ENCODE data around the gene PLOD1.
"Not testable (repeated sequence)": the region's sequence is repeated elsewhere in the genome, so short reads cannot be mapped to it uniquely, and the experiment has no call there.

The PLOD1 gene

GRCh38 chr1:11939794-11940193 lies 5.3 kb downstream of the PLOD1 start:
- not testable (repeated sequence) for DNase-seq

GRCh38 chr1:11940260-11940921 lies 5.9 kb downstream of the PLOD1 start:
- no peak for DNase-seq

DNA sequence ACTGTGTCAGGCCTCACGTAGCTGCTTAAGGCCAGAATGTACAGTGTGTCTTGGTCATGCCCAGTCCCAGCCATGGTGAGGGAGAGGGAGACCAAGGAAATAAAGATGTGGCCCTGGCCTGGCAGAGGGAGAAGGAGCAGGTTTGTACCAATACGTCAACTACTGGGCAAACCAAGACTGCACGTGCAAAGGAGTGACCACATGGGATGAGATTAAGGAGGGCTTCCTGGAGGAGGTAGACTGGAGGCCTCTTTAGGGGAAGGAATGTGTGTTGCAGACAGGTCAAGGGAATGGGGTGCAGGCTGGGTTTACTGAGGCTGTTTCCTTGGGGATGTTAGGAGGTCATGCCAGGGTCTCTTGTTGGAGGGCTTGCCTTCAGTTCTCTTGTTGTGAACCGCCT lies 7.8 kb downstream of the PLOD1 start:
- no peak for DNase-seq

DNA sequence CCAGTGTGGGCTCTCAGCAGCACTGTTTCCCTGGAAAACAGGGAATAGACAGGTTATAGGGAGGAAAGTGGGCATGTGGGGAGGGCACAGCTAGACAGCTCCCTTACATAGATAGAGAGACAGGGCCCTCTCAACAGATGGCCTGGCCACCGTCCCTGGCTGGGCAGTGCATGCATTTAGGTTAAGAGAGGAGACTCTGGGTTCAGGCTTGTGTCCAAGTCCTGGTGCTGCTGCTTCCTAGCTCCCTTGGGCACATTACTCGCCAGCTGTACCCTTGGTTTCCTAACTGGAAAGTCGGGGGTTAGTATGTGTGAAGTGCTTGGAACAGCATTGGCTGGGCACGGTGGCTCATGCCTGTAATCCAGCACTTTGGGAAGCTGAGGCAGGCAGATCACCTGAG lies 9.1 kb downstream of the PLOD1 start:
- DNase-seq = no peak

DNA sequence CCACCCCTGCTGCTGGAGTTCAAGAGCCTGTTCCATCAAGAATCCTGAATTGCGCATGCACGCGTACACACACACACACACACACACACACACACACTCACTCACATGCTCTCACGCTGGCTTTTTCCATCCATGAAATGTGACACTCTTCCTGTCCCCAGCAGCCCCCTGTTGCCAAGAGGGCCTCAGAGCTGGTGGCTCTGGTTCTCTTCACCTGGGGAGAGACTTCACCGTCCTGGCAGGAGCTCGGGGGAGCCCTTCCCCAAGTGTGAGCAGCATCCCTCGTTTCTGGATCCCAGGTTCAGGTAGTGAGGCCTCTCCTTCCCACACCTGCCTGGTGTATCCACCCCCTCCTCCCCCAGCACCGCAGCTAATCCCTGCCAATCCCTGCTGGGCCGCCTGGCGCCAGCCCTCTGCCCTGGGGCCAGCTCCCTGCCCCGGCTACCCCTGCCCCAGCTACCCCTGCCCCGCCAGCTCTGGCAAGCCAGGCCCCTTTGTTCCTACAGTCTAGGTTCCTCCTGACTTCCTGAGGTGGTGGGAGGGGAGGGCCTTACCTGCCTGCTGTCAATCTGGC lies 9.9 kb downstream of the PLOD1 start:
- DNase-seq = no peak

DNA sequence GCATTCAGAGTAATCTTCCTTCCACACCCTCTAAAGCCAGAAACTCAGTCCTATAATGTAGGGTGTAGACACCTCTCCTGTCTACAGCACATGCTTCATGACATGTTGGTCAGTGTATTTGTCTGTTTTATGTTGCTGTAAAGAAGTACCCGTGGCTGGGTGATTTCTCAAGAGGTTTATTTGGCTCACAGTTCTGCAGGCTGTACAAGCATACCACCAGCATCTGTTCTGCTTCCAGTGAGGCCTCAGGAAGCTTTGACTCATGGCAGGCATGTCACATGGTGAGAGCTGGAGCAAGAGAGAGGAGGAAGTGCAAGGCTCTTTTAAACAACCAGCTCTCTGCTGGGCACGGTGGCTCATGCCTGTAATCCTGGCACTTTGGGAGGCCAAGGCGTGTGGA lies 12.1 kb downstream of the PLOD1 start:
- no peak for DNase-seq

GRCh38 chr1:11948822-11949458 lies 14.4 kb downstream of the PLOD1 start:
- no peak for DNase-seq

- no peak for DNase-seq
These were observed 17.4 kb downstream of the PLOD1 start for GRCh38 chr1:11951901-11952300.

GRCh38 chr1:11952455-11953109 lies 18.1 kb downstream of the PLOD1 start:
- DNase-seq = no peak

GRCh38 chr1:11955221-11955620 lies 20.7 kb downstream of the PLOD1 start:
- DNase-seq = no peak

- DNase-seq = no peak
These were observed 22.9 kb downstream of the PLOD1 start for GRCh38 chr1:11957398-11957797.

GRCh38 chr1:11957897-11958296 lies 23.4 kb downstream of the PLOD1 start:
- no peak for DNase-seq

- no peak for DNase-seq
These were observed 25.8 kb downstream of the PLOD1 start for GRCh38 chr1:11960276-11960675.

GRCh38 chr1:11960715-11961114 lies 26.2 kb downstream of the PLOD1 start:
- no peak for DNase-seq

GRCh38 chr1:11961230-11961629 lies 26.7 kb downstream of the PLOD1 start:
- no peak for DNase-seq

DNA sequence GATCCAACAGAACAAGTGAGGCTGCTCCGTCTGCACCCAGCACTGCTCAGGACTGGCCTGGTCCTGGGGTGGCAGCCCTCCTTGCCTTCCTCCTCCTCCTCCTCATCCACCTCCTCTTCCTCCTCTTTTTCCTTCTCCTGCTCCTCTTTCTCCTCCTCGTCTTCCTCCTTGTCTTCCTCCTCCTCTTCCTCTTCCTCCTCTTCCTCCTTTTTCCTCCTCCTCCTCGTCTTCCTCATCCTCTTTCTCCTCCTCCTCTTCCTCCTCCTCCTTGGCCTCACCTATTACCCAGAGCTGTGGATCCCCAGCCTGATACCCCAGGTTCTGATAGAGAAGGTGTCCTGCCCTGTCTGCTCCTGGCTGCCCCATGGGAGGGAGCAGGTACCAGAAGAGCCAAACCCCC lies 29.1 kb downstream of the PLOD1 start:
- DNase-seq = no peak

GRCh38 chr1:11964656-11965055 lies 30.1 kb downstream of the PLOD1 start:
- no peak for DNase-seq

GRCh38 chr1:11967028-11967547 lies 32.6 kb downstream of the PLOD1 start:
- no peak for DNase-seq

DNA sequence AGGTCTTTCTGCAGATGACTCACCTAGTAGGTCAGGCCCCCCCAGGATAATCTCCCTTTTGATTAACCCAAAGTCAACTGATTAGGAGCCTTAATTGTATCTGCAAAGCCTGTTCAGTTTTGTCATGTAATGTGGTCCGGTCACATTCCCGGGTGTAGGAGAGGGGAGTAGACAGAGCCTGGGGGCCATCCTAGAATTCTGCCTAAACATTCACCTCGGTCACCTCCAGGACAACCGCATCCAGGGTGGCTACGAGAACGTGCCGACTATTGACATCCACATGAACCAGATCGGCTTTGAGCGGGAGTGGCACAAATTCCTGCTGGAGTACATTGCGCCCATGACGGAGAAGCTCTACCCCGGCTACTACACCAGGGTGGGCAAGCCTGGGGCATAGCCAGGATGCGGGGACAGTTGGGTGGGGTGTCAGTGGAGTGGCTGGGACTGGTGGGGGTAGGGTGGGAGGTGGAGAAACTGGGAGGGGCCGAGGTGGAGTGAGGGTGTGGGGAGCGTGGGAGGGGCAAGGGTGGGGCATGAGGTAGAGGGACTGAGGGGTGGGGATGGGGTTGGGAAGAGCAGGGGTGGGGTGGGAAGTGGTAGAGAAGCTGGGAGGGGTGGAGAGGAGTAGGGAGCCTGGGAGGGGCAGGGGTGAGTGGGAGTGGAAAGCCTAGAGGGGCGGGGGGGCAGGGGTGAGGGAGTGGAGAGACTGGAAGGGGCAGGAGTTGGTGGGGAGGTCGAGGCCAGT lies 36.1 kb downstream of the PLOD1 start:
- no peak for DNase-seq

- DNase-seq = no peak
These were observed 43.1 kb downstream of the PLOD1 start for GRCh38 chr1:11977625-11978024.

GRCh38 chr1:11978301-11978700 lies 43.8 kb downstream of the PLOD1 start:
- DNase-seq = no peak

DNA sequence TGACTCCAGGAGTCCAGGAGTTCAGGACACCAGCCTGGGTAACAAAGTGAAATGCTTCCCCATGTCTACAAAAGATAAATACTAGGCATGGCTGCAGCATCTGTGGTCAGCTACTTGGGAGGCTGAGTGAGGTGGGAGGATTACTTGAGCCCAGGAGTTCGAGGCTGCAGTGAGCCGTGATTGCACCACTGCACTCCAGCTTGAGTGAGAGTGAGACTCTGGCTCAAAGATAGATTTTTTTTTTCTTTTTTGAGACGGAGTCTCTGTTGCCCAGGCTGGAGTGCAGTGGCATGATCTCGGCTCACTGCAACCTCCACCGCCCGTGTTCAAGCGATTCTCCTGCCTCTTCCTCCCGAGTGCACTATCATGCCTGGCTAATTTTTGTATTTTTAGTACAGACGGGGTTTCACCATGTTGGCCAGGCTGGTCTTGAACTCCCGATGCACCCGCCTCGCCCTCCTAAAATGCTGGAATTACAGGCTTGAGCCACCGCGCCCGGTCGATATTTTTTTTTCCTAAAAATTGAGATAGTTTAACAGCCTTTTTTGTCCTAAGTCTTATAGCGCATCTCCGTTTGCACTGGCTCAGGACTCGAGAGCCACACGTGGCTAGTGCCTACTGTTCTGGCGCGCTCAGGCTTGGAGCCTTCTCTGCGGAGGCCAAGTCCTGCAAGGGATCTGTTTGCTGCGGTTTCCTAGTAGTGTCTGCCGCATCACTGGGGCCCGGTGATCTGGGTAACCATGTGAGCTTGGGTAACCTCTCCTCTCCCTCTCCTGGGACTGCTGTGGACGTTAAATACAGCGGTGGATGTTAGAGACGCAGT lies 44.7 kb downstream of the PLOD1 start:
- DNase-seq = no peak
